Esophagus squamous epithelium (tissue), 5 donors: Measurements from ENCODE around the gene SLITRK1. TPM values are rescaled to one million over a fixed set of nuclear protein-coding genes. Genes with fewer than 3 reads are reported as not detected.

Source experiments
- DNase-seq: peaks from one replicate; lab custom pipeline; 2025; lab: John Stamatoyannopoulos, UW
- H3K27ac ChIP-seq, 4 donors: fragments of 200-600 bp; sonication (generic); one replicate each; pipeline ENCODE4 v1.5.1; 2016 to 2019; ENCODE audit warnings: mild to moderate bottlenecking in 1 of 4
- H3K27me3 ChIP-seq, 4 donors: fragments of 200-600 bp; sonication (generic); 1 replicate in 3 of 4; 2 replicates in 1 of 4; pipeline versions ENCODE4 v1.5.1 to v1.6.0; 2017 to 2021; ENCODE audit warnings: antibody characterized with exemption in 1 of 4
- H3K36me3 ChIP-seq, 3 donors: fragments of 200-600 bp; sonication (generic); one replicate each; pipeline ENCODE4 v1.5.1; 2016 to 2019
- H3K4me1 ChIP-seq, 3 donors: fragments of 200-600 bp; sonication (generic); one replicate each; pipeline ENCODE4 v1.5.1; 2017 to 2019
- H3K4me3 ChIP-seq, 4 donors: fragments of 200-600 bp; sonication (generic); 1 replicate in 3 of 4; 2 replicates in 1 of 4; pipeline ENCODE4 v1.5.1; 2016 to 2019; ENCODE audit warnings: mild to moderate bottlenecking in 2 of 4, moderate library complexity in 1 of 4
- H3K9me3 ChIP-seq, 3 donors: fragments of 200-600 bp; sonication (generic); one replicate each; pipeline ENCODE4 v1.5.1; 2016 to 2019
- CTCF ChIP-seq, 6 experiments: fragments of 450-650 bp in 4 of 6; fragments of 200-600 bp in 2 of 6; sonication (generic) in 2 of 6; IDR thresholded peaks; one replicate each; pipeline ENCODE4 v1.5.1; 2016 to 2019; ENCODE audit warnings: antibody characterized with exemption in 6 of 6, mild to moderate bottlenecking in 4 of 6, moderate library complexity in 4 of 6
- POLR2A ChIP-seq, 4 donors: fragments of 450-650 bp; IDR thresholded peaks; one replicate each; pipeline ENCODE4 v1.6.1; 2017; ENCODE audit warnings: antibody characterized with exemption in 4 of 4, mild to moderate bottlenecking in 4 of 4, moderate library complexity in 3 of 4
- WGBS, 2 donors: methylation state at CpG; one replicate each; pipeline ENCODE4 v1.1.5; 2018; 5-methylcytosine and 5-hydroxymethylcytosine counted together
- intact Hi-C: fragments of 100-400 bp; cut with DNase I; formaldehyde crosslinking; loops from one replicate; pipeline ENCODE4 v1.15.0; 2022
- total RNA-seq, 4 donors: library from RNA; depleted of rRNA; stranded (reverse); fragments of >200 nt; gene quantifications; one replicate each; pipeline ENCODE4 v1.1.0, GENCODE V29; 2016
- donor health status: DM: yes; HTN: yes; CAD: no.

Gene SLITRK1
- total RNA-seq, 4 donors from 2014 or later: not detected

DNA sequence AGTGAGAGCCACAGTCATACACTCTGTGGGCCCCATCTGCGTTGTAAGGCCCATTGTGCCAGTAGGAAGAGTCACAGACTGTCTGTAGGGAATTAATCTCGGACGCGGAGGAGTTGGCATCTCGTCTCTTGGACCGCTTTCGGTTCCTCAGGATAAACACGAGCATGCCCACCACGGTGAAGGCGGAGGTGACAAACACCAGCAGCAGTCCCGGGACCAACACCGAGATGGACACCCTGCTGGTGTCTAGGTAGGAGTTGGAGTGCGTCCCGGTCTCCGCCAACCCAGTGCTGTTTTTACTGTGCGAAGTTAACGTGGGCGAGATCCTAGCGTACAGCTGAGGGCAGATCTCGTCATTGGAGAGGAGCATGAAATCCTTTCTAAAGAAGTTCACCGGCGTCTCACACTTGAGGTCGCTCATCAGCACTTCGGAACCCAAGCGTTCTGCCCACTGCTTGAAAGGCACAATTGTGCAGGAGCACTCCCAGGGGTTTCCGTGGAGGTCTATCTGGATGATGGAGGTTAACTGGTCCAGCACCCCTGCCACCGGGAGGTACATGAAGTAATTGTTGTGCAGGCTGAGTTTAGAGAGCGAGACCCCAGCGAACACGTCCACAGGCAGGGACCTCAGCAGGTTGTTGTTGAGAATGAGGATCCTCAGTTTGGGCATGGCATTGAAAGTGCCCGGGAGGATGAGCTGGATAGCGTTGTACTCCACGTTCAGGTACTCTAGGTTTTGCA is 2.7 kb downstream of the SLITRK1 start:
- TF ChIP-seq POLR2A (IDR thresholded peaks at IDR 0.05) (no peak), CTCF (IDR thresholded peaks at IDR 0.05) (no peak)
- peaks cover 0 to 68% (median 9%) of the 10 kb centered on the region in 4 donors for H3K27me3 ChIP-seq
- no peaks in the 10 kb centered on the region for H3K9me3 ChIP-seq
- H3K4me1 ChIP-seq: peaks cover 0 to 39% (median 0%) of the 10 kb centered on the region in 3 donors
- 22 to 31% methylated on average over 10 to 17 of the region's 33 CpGs for WGBS, 2 donors
- no peaks in the 10 kb centered on the region for H3K36me3 ChIP-seq
- intact Hi-C loops: no loop called here
- DNase-seq: no peak
- H3K4me3 ChIP-seq: peak overlapping the region in 3 of 4 donors; percentile 9 to 46 (median 21)
- H3K27ac ChIP-seq: no peak overlapping the region

DNA sequence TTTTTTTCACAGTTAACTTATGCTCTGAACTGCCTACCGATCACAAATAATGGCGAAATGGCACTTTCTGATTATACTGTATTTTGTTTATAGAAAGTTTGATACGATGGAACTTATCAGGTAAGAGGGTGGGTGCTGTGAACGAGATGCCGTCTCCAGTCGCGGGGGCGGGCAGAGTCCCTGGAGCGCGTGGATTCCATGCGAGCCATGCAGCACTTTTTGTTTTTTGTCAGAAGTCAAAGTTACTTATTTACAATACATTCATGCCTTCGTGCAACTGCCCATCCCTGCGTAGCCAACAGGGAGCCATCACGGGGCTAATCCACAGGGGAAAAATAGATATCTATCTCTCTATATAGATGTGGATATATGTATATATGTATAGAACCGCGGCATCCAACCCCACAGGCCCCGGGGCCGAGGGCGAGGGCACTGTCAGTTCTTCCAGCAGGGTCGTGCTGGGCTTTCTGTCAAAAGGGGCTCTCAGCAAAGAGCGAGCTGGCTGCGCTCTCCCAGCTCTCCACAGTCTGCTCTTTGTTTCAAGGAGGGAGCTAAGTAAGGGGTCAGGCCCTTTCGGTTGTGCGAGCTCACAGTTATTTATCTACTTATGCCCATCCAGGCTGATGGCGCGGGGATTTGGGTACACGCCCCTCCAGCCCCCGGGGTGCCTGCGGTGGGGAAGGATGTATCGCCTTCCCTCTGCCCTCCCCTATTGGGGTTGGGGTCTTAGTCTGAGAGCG is 3.4 kb downstream of the SLITRK1 start:
- Histone ChIP-seq H3K27ac (no peak overlapping the region), H3K9me3 (no peaks in the 10 kb centered on the region), H3K4me1 (peaks cover 0 to 39% (median 0%) of the 10 kb centered on the region in 3 donors), H3K27me3 (peaks cover 0 to 67% (median 9%) of the 10 kb centered on the region in 4 donors), H3K36me3 (no peaks in the 10 kb centered on the region), H3K4me3 (peak overlapping the region in 2 of 4 donors; percentile 21 to 46)
- no peak for DNase-seq
- 12 to 22% methylated on average over 18 to 26 of the region's 31 CpGs for WGBS, 2 donors
- intact Hi-C loops: no loop called here
- TF ChIP-seq CTCF (IDR thresholded peaks at IDR 0.05) (no peak), POLR2A (IDR thresholded peaks at IDR 0.05) (no peak)

- no peaks in the 10 kb centered on the region for H3K36me3 ChIP-seq
- WGBS, 2 donors: 43 to 47% methylated on average over 12 of the region's 12 CpGs
- peaks cover 0 to 39% (median 0%) of the 10 kb centered on the region in 3 donors for H3K4me1 ChIP-seq
- no peak for DNase-seq
- TF ChIP-seq CTCF (IDR thresholded peaks at IDR 0.05) (no peak), POLR2A (IDR thresholded peaks at IDR 0.05) (no peak)
- no peaks in the 10 kb centered on the region for H3K9me3 ChIP-seq
- peaks cover 0 to 56% (median 9%) of the 10 kb centered on the region in 4 donors for H3K27me3 ChIP-seq
- H3K4me3 ChIP-seq: no peak overlapping the region
- intact Hi-C loops: no loop called here
- no peak overlapping the region for H3K27ac ChIP-seq
These were observed 4.5 kb downstream of the SLITRK1 start for GRCh38 chr13:83877651-83878355.

DNA sequence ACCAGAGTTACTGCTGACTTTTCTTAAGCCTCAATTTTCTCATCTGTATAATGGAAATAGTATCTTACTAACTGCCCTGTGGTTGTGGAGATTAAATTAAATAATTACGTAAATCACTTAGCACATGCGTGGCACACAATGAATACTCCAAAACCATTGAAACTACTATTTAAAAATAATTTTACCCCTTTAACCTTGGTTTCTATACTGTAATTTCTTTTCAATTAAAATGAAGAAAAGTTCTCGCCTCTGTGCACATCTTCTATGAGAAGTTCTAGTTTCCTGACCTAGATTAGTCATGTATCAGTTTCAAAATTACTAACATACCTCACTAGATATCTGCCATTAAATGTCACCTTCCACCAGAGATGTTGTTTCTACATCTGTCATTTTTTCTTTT is 5.7 kb downstream of the SLITRK1 start:
- peaks cover 0 to 29% (median 0%) of the 10 kb centered on the region in 3 donors for H3K4me1 ChIP-seq
- H3K9me3 ChIP-seq: no peaks in the 10 kb centered on the region
- WGBS, 2 donors: 76 to 86% methylated on average over 3 of the region's 3 CpGs
- H3K27me3 ChIP-seq: peaks cover 0 to 44% (median 9%) of the 10 kb centered on the region in 4 donors
- H3K27ac ChIP-seq: no peak overlapping the region
- DNase-seq: no peak
- H3K36me3 ChIP-seq: no peaks in the 10 kb centered on the region
- TF ChIP-seq POLR2A (IDR thresholded peaks at IDR 0.05): no peak
- no peak for TF ChIP-seq CTCF (IDR thresholded peaks at IDR 0.05)
- no peak overlapping the region for H3K4me3 ChIP-seq
- intact Hi-C loops: no loop called here
